ENCODE results near the gene ABR.
"Not testable (repeated sequence)": the region's sequence is repeated elsewhere in the genome, so short reads cannot be mapped to it uniquely, and the experiment has no call there.

Gene ABR

GRCh38 chr17:979539-980405, 200.0 kb downstream of the ABR start, which contains the start of gene NXN:
Gene NXN (minus strand): TSS chr17:979776.
- no peak for TF ChIP-seq ZFX (IDR thresholded peaks at IDR 0.05; ENCODE audit: borderline replicate concordance)
- TF ChIP-seq, protein P1, sequence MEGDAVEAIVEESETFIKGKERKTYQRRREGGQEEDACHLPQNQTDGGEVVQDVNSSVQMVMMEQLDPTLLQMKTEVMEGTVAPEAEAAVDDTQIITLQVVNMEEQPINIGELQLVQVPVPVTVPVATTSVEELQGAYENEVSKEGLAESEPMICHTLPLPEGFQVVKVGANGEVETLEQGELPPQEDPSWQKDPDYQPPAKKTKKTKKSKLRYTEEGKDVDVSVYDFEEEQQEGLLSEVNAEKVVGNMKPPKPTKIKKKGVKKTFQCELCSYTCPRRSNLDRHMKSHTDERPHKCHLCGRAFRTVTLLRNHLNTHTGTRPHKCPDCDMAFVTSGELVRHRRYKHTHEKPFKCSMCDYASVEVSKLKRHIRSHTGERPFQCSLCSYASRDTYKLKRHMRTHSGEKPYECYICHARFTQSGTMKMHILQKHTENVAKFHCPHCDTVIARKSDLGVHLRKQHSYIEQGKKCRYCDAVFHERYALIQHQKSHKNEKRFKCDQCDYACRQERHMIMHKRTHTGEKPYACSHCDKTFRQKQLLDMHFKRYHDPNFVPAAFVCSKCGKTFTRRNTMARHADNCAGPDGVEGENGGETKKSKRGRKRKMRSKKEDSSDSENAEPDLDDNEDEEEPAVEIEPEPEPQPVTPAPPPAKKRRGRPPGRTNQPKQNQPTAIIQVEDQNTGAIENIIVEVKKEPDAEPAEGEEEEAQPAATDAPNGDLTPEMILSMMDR (IDR thresholded peaks at IDR 0.05) = peak; percentile 48
- H3K27ac ChIP-seq = no peak within 1 kb of the TSS

DNA sequence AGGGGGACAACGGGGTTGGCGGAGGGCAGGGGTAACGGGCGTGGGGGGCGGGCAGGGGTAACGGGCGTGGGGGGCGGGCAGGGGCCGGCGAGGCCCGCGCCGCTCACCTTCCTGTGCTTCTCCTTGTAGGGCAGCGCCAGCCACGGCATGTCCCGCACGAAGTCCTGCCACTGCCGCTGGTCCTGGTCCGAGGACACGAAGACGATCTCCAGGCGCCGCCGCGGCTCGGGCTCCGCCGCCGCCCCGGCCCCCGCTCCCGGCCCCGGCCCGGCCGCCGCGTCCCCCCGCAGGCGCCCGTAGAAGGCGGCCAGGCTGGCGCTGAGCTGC, 200.6 kb downstream of the ABR start:
- no peak for TF ChIP-seq ZFX (IDR thresholded peaks at IDR 0.05; ENCODE audit: borderline replicate concordance)
- TF ChIP-seq, protein P1 (IDR thresholded peaks at IDR 0.05) = no peak
- no peak overlapping the region for H3K27ac ChIP-seq

GRCh38 chr17:978103-979093, 201.4 kb downstream of the ABR start:
- no peak overlapping the region for H3K27ac ChIP-seq
- no peak for TF ChIP-seq ZFX (IDR thresholded peaks at IDR 0.05; ENCODE audit: borderline replicate concordance)
- TF ChIP-seq, protein P1 (IDR thresholded peaks at IDR 0.05) = no peak

DNA sequence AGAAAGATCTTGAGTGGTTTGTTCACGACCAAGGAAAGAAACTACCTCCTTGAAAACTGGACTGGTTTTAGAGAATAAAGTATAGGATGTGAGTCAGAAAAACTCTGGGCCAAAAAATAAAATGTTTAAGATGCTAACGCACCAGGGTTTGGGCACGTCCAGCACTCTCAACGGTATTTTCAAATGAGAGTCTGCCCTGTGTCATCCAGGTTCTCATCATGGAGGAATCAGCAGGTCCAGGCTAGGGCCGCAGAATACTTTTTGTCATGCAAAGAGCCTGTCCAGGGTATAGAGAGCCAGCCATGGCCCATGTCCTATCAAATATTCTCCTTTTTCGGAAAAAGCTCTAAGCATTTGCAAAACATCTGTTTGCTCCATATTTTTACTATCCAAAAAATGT, 202.6 kb downstream of the ABR start:
- no peak overlapping the region for H3K27ac ChIP-seq
- TF ChIP-seq, protein P1 (IDR thresholded peaks at IDR 0.05) = no peak
- TF ChIP-seq ZFX (IDR thresholded peaks at IDR 0.05; ENCODE audit: borderline replicate concordance) = no peak

DNA sequence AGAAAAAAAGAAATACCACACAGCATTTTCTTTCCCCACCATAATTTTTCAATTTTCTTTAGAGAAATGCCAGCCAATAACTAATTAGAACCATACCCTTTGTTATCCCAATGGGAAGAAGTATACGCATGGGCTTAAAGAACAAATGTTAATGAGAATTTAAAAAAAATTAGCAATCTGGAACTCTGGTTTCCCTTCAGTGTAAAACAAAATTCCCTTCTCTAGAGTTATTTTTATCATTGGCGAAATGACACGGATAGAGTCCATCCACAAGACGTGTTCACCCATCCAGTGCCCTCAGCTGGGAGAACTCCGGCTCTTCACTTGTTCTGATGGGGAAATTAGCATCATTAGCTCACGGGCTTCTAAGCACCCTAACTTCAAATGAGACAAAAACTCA, 203.5 kb downstream of the ABR start:
- TF ChIP-seq, protein P1 (IDR thresholded peaks at IDR 0.05) = no peak
- no peak for TF ChIP-seq ZFX (IDR thresholded peaks at IDR 0.05; ENCODE audit: borderline replicate concordance)
- no peak overlapping the region for H3K27ac ChIP-seq

DNA sequence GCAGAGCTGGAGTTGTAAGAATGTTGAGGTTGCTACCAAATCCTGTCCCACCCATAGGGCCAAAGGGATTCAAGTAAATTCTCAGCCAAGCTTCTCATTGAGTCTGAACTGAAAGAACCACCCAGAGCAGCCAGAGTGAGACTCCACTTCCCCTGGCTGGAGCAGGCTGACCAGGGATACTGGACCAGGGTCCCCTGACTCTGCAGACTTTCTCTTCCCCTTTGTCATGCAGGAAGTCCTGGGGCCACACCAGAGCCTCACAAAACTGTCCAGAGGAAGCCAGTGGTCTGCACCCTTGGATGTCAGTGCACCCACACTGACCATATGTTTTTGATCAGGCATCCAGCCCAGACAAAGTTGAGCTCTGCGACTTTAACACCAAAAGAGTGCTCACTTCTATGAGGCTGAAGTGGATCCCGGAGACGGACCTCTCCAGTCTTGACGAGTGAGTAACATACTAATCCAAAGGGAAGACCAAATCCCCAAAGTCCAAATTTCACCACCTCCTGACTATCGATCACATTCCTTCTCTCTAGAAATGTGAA, 204.3 kb downstream of the ABR start:
- no peak for TF ChIP-seq ZFX (IDR thresholded peaks at IDR 0.05; ENCODE audit: borderline replicate concordance)
- TF ChIP-seq, protein P1 (IDR thresholded peaks at IDR 0.05) = no peak
- H3K27ac ChIP-seq = no peak overlapping the region

DNA sequence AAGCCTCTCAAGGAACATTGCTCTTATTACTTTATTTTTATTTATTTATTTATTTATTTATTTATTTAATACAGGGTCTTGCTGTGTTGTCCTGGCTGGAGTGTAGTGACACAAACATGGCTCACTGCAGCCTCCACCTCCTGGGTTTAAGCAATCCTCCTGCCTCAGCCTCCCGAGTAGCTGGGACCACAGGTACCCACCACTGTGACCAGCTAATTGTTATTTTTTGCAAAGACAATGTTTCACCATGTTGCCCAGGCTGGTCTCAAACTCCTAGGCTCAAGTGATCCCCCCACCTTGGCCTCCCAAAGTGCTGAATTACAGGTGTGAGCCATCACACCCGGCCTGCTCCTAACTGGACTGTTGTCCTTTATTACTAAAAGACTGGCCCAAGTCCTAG, 205.0 kb downstream of the ABR start:
- not testable (repeated sequence) for H3K27ac ChIP-seq

Data from 22Rv1 (cell line).